SU-DHL-6 (cell line): ENCODE results near the gene ST6GALNAC3.

Experiments used
- H2AFZ ChIP-seq: fragments of 200-600 bp; sonication (generic); 2 replicates; pipeline ENCODE4 v1.6.1; 2014; ENCODE audit warnings: low read depth, mild to moderate bottlenecking, moderate library complexity, mixed read lengths, antibody characterized with exemption, low read length; ENCODE audit not compliant: severe bottlenecking
- H3F3A ChIP-seq: fragments of 200-600 bp; shearing (Covaris generic); 2 replicates; pipeline ENCODE4 v1.6.0; 2016; ENCODE audit warnings: antibody characterized with exemption, mild to moderate bottlenecking; ENCODE audit not compliant: insufficient read depth
- H3K27ac ChIP-seq: fragments of 200-600 bp; sonication (generic); 2 replicates; pipeline ENCODE4 v1.5.1; 2016; ENCODE audit warnings: low read depth, mild to moderate bottlenecking, low read length, moderate library complexity, mixed read lengths
- H3K27me3 ChIP-seq: fragments of 200-600 bp; sonication (generic), shearing (Covaris generic); 2 replicates; pipeline ENCODE4 v1.6.0; 2014; ENCODE audit warnings: mild to moderate bottlenecking, low read length
- H3K36me3 ChIP-seq: fragments of 200-600 bp; sonication (generic); 2 replicates; pipeline ENCODE4 v1.6.1; 2014; ENCODE audit warnings: mild to moderate bottlenecking, low read length, mixed read lengths
- H3K4me2 ChIP-seq: fragments of 300-600, 200-600 bp; shearing (Covaris generic), sonication (generic); 2 replicates; pipeline ENCODE4 v1.6.0; 2014; ENCODE audit warnings: low read length, low read depth, mild to moderate bottlenecking; ENCODE audit not compliant: poor library complexity, severe bottlenecking
- H3K4me3 ChIP-seq: fragments of 200-600 bp; sonication (generic); 2 replicates; pipeline ENCODE4 v1.5.1; 2014; ENCODE audit warnings: antibody characterized with exemption, low read length, mild to moderate bottlenecking, mixed read lengths; ENCODE audit not compliant: insufficient read depth, poor library complexity, severe bottlenecking
- H3K79me2 ChIP-seq: fragments of 200-600 bp; sonication (generic); 2 replicates; pipeline ENCODE4 v1.6.1; 2014; ENCODE audit warnings: mild to moderate bottlenecking, low read length, moderate library complexity; ENCODE audit not compliant: insufficient read depth
- H3K9ac ChIP-seq: fragments of 200-600 bp; sonication (generic); 2 replicates; pipeline ENCODE4 v1.7.0; 2014; ENCODE audit warnings: mild to moderate bottlenecking, low read length
- H3K9me2 ChIP-seq: fragments of 200-600 bp; sonication (generic); replicated peaks from 2 replicates; pipeline ENCODE4 v1.6.1; 2014; ENCODE audit warnings: low read length; ENCODE audit not compliant: insufficient read depth
- H3K9me3 ChIP-seq: fragments of 200-600 bp; sonication (generic); 2 replicates; pipeline ENCODE4 v1.6.1; 2014; ENCODE audit warnings: low read length, mixed read lengths; ENCODE audit not compliant: insufficient read depth
- H4K20me1 ChIP-seq: fragments of 200-600 bp; sonication (generic); 2 replicates; pipeline ENCODE4 v1.6.1; 2014; ENCODE audit warnings: low read depth, mild to moderate bottlenecking, antibody characterized with exemption, low read length, moderate library complexity, mixed read lengths
- EZH2phosphoT487 ChIP-seq: fragments of 200-600 bp; sonication (generic), shearing (Covaris generic); conservative IDR thresholded peaks from 2 replicates; pipeline ENCODE4 v1.6.1; 2018; ENCODE audit warnings: mild to moderate bottlenecking, antibody characterized with exemption, low read length, moderate library complexity, mixed read lengths
- TF ChIP-seq, protein P1 (sequence below): fragments of 200-600 bp; sonication (generic); IDR thresholded peaks from one replicate; pipeline ENCODE4 v1.5.1; 2017; ENCODE audit warnings: antibody characterized with exemption, mild to moderate bottlenecking, low read length, moderate library complexity; ENCODE audit not compliant: insufficient read depth, poor library complexity, severe bottlenecking

Gene ST6GALNAC3

DNA sequence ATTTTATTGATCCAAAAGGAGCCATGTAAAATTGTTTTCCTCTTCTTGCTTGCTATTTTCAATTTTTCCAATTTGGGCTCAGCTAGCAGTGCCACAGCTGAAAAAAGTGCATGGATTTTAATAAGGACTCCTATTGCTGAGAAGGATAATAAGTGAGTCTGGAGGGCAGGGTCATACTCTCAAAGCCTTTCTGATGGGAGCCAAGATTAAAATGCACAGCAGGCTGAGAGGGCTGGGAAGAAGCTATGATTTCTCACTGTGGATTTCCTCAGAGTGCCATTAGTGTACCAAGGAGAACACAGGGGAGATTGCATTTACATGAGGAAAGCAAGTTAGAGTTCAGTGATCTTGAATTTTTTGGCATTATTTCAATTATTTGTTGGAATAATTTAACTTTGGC is 261.3 kb downstream of the ST6GALNAC3 start:
- Histone ChIP-seq H3K9ac (no peak overlapping the region), H3K27me3 (no peaks in the 10 kb centered on the region), H2AFZ (no peak overlapping the region), H3F3A (no peaks in the 10 kb centered on the region), H4K20me1 (no peaks in the 10 kb centered on the region), H3K9me3 (no peaks in the 10 kb centered on the region), H3K4me2 (no peak overlapping the region), H3K36me3 (no peaks in the 10 kb centered on the region), H3K79me2 (no peaks in the 10 kb centered on the region), H3K27ac (no peak overlapping the region), H3K9me2 (no peaks in the 10 kb centered on the region), H3K4me3 (no peak overlapping the region)
- TF ChIP-seq EZH2phosphoT487, result no peak
- TF ChIP-seq, protein P1, sequence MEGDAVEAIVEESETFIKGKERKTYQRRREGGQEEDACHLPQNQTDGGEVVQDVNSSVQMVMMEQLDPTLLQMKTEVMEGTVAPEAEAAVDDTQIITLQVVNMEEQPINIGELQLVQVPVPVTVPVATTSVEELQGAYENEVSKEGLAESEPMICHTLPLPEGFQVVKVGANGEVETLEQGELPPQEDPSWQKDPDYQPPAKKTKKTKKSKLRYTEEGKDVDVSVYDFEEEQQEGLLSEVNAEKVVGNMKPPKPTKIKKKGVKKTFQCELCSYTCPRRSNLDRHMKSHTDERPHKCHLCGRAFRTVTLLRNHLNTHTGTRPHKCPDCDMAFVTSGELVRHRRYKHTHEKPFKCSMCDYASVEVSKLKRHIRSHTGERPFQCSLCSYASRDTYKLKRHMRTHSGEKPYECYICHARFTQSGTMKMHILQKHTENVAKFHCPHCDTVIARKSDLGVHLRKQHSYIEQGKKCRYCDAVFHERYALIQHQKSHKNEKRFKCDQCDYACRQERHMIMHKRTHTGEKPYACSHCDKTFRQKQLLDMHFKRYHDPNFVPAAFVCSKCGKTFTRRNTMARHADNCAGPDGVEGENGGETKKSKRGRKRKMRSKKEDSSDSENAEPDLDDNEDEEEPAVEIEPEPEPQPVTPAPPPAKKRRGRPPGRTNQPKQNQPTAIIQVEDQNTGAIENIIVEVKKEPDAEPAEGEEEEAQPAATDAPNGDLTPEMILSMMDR, result no peak

DNA sequence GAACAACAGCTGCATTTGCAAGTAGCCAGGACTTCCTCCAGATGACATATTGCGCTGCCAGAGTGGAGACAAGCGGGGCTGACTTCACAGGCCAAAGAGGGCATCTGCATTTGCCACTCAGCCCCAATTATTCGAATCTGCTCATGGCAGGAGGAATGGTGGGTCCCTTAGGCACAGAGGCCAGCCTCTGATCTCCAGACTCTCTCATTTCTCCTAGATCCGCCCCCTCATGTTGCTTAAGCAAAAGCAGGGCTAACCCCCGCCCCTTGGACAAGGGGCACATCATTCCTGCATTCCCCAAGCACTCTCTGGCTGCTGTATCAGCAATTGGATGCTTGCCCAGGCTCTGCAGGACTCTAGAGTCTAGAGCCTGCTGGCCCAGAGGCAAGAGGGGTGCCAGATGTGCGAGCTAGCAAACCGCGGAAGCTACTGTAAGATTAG is 262.4 kb downstream of the ST6GALNAC3 start:
- Histone ChIP-seq H3F3A (no peaks in the 10 kb centered on the region), H4K20me1 (no peaks in the 10 kb centered on the region), H3K9ac (no peak overlapping the region), H3K36me3 (no peaks in the 10 kb centered on the region), H3K27me3 (no peaks in the 10 kb centered on the region), H3K79me2 (no peaks in the 10 kb centered on the region), H3K4me3 (no peak overlapping the region), H2AFZ (no peak overlapping the region), H3K9me3 (no peaks in the 10 kb centered on the region), H3K9me2 (no peaks in the 10 kb centered on the region), H3K4me2 (no peak overlapping the region), H3K27ac (no peak overlapping the region)
- TF ChIP-seq EZH2phosphoT487, result no peak
- TF ChIP-seq, protein P1, result no peak

DNA sequence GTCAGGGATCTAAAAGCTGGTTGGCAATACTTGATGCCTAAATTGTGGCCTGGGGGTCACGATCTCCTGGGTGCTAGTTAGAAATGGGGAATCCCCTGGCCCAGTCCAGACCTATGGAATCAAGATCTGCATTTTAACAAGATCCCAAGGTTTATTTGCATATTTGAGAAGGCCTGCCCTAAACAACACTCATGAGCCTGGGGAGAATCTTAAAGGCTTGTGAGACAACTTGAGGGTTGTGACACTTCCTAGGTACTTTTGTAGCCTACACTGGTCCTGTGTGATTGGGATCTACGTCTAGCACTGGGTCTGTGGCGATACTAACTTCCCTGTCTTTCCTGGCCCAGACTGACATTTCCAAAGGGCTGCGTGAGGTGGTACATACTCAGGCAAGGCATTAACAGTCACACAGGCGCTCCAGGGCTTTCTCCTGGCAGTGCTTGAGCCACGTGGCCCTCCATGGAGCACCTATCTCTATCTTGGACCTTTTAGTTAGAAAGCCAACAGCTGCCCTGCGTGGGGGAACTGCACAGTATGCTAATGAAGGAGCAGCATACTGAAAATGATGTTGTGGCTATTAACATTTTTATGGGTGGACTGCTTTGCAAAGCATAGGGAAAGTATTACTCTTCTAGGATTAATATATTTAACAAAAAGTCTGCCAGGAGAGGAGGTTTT is 263.1 kb downstream of the ST6GALNAC3 start:
- no peak for TF ChIP-seq EZH2phosphoT487
- TF ChIP-seq, protein P1, result no peak
- no peak overlapping the region for H3K27ac ChIP-seq
- no peak overlapping the region for H3K9ac ChIP-seq
- no peak overlapping the region for H2AFZ ChIP-seq
- H3K79me2 ChIP-seq, result no peaks in the 10 kb centered on the region
- no peaks in the 10 kb centered on the region for H3F3A ChIP-seq
- no peaks in the 10 kb centered on the region for H3K9me3 ChIP-seq
- no peak overlapping the region for H3K4me3 ChIP-seq
- no peak overlapping the region for H3K4me2 ChIP-seq
- no peaks in the 10 kb centered on the region for H3K9me2 ChIP-seq
- H3K27me3 ChIP-seq, result no peaks in the 10 kb centered on the region
- H3K36me3 ChIP-seq, result no peaks in the 10 kb centered on the region
- no peaks in the 10 kb centered on the region for H4K20me1 ChIP-seq
